NCI-H2107 (cell line): ENCODE results near the gene PNMA8C.

Experiments
- DNase-seq: peaks from one replicate; lab custom pipeline; 2025; lab: John Stamatoyannopoulos, UW

PNMA8C gene

GRCh38 chr19:46428239-46429135 lies at the start of gene PNMA8C:
PNMA8C (minus strand) TSS chr19:46428936; CDS start chr19:46428359, 577 bp downstream.
- no peak for DNase-seq

GRCh38 chr19:46475986-46476385 lies 47.2 kb upstream of the PNMA8C start:
- DNase-seq: no peak

- DNase-seq: no peak
Observed at GRCh38 chr19:46474211-46474610, 45.5 kb upstream of the PNMA8C start.

- DNase-seq: no peak
Observed at GRCh38 chr19:46472592-46472991, 43.9 kb upstream of the PNMA8C start.

GRCh38 chr19:46471811-46472543 lies 43.2 kb upstream of the PNMA8C start:
- no peak for DNase-seq

GRCh38 chr19:46471116-46471733 lies 42.5 kb upstream of the PNMA8C start, which contains the start of gene PNMA8A:
PNMA8A (minus strand) TSS chr19:46471563; CDS start chr19:46471035, 528 bp downstream.
- DNase-seq: peak; percentile 49

- no peak for DNase-seq
Observed at GRCh38 chr19:46470376-46470775, 41.6 kb upstream of the PNMA8C start.

GRCh38 chr19:46469541-46470185 lies 40.9 kb upstream of the PNMA8C start:
- no peak for DNase-seq

GRCh38 chr19:46466536-46467196 lies 37.9 kb upstream of the PNMA8C start:
- no peak for DNase-seq

GRCh38 chr19:46463516-46463915 lies 34.8 kb upstream of the PNMA8C start:
- no peak for DNase-seq

- no peak for DNase-seq
Observed at GRCh38 chr19:46461537-46461936, 32.8 kb upstream of the PNMA8C start.

- DNase-seq: no peak
Observed at GRCh38 chr19:46460981-46461380, 32.2 kb upstream of the PNMA8C start.

GRCh38 chr19:46460055-46460454 lies 31.3 kb upstream of the PNMA8C start:
- no peak for DNase-seq

- no peak for DNase-seq
Observed at GRCh38 chr19:46456930-46457329, 28.2 kb upstream of the PNMA8C start.

- DNase-seq: no peak
Observed at GRCh38 chr19:46454244-46454643, 25.5 kb upstream of the PNMA8C start.

GRCh38 chr19:46453661-46454060 lies 24.9 kb upstream of the PNMA8C start:
- no peak for DNase-seq

- DNase-seq: no peak
Observed at GRCh38 chr19:46452186-46452585, 23.4 kb upstream of the PNMA8C start.

- no peak for DNase-seq
Observed at GRCh38 chr19:46451352-46451751, 22.6 kb upstream of the PNMA8C start.

- DNase-seq: no peak
Observed at GRCh38 chr19:46450737-46451136, 22.0 kb upstream of the PNMA8C start.

- no peak for DNase-seq
Observed at GRCh38 chr19:46449228-46449627, 20.5 kb upstream of the PNMA8C start.

GRCh38 chr19:46448601-46449000 lies 19.9 kb upstream of the PNMA8C start:
- DNase-seq: no peak

GRCh38 chr19:46447824-46448223 lies 19.1 kb upstream of the PNMA8C start:
- DNase-seq: no peak
